NCI-H226 (cell line): Measurements from ENCODE around the gene ADCY7.

ENCODE experiments used
- DNase-seq: peaks from one replicate; pipeline ENCODE4 v3.0.0-alpha.2; 2015

ADCY7 gene

DNA sequence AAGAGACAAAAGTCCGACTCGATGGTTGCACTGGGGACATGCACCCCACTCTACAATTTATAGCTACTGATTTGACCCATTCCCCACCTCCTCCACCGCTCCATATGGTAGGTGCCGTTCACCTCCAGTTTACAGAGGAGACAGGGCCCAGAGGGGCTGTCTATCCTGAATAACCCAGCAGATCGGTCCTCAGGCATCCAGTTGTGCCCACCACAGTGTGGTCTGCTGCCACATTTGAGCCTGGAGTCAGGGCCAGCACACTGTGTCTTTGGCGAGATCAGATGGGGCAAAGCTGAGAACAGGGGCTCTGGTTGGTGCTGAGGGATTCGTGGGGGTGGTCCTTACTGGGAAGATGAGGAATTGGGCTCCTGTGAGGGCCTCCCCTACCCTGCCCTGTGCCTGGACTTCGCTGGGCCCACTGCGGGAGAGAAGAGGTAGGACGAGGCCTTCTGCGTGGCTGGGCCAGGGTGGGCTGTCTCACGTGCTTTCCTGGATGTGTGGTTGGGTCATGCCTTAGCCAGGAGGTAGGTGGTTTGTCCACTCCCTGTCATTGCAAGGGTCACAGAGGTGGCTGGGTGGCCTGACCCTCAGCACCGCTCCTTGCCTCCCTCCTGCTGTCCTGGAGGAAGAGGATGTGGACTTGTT, 2.8 kb downstream of the ADCY7 start:
- no peak for DNase-seq

DNA sequence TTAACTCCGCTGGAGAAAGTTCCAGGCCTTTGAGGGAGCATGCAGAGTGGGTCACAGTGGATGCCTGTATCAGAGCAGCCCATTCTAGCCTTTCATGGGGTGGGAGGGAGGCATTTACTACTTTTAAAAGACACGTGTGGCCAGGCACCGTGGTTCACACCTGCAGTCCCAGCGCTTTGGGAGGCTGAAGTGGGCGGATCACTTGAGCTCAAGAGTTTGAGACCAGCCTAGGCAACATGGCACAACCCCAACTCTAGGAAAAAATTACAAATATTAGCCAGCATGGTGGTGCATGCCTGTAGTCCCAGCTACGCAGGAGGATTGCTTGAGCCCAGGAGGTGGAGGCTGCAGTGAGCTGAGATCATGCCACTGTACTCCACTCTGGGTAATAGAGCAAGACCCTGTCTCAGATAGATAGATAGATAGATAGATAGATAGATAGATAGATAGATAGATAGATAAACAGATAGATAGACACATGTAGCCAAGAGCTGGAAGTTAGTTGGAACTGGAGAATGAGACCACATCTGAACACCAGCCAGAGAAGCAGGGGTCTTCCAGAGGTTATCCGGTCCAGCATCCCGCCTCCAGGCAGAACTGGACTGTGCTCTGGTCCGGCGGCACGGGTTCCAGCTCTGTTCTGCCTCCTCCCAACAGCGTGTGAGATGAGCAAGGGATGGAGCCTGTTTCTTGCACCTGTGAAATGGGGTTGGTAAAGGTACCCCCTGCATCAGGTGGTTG, 3.6 kb downstream of the ADCY7 start:
- DNase-seq: no peak

DNA sequence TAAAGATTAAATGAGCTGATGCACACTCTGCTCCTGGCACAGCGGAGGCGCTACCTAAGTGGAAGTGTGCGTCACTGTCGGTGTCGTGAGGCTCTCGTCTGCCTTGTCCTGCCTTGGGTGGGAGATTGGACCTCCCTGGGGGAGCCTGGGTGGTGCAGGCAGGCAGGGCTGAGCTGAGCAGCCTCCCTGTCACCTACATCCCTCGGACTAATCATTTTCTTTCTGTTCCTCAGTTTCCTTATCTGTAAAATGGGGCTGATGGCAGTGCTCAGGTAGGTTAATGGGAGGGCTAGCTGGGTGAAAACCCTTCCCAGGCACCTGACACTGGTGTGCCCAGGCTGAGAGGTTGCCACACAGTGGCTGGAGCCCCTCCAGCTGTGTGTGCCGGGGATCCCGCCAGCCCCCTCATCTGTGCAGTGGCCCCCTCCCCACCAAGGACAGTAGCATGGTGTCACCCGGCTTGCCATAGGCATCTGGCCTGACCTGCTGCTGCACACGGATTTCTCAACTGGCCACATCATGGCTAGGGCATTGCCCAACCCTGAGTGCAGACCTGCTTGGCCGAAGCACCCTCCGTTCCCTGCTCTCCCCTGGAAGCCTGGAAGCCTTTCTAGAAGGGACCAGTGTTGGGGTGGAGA, 4.3 kb downstream of the ADCY7 start:
- no peak for DNase-seq

DNA sequence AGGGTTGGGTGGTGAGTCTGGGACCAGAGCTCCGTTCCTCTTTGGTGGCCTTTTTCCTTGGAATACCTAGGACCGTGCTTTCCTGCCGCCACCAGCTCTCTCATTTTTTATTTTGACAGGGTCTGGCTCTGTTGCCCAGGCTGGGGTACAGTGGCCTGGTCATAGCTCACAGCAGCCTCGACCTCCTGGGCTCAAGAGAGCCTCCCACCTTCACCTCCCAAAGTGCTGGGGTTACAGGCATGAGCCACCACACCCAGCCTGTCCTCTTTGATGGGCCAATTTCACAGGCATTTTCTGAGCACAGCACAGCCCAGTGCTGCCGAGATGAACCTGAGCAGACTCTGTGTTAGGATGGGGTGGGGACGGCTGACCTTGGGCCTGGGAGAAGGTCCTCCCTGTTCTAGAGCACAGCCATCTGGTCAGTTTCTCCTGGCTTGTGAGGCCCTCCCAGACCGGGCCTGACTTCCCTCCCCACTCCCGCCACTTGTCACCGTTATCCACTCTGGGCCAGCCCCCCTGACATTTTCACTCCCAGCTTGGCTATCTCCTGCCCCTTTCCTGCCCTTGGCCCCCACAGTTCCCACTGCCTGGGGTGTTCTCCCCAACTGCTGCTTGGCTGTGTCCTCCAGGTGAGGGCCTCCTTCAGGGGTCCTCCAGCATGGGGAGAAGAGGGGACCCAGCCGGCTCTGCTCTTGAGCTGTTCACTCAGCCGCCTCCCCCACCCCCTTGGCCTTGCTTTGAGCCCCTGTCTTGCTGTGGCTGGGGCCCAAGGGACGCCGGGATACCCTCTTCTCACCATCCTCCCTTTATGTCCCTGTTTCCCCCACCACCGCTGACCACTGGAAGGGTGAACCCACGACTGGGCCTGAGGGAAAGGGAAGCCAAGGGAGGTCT, 5.0 kb downstream of the ADCY7 start:
- DNase-seq: no peak

DNA sequence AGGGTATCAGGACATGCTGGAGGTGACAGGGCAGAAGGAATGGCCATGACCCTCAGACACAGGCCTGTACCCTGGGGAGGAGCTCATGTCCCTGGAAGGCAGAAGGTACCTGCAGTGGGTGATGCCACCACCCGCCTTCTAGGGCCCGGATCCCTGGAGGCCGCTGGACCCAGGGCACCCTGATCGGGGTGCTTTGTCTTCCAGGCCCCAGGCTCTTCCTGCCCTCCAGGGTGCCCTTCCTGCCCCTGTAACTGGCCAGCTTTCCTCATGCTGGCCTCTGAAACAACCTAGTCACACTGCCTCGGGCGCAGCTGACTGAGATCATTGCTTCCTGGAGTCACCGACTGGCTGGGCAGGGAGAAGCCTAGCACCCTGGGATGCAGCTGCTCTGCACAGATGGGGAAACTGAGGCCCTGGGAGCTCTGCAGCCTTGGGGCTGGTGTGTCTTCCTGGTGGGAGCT, 5.8 kb downstream of the ADCY7 start:
- DNase-seq: no peak

DNA sequence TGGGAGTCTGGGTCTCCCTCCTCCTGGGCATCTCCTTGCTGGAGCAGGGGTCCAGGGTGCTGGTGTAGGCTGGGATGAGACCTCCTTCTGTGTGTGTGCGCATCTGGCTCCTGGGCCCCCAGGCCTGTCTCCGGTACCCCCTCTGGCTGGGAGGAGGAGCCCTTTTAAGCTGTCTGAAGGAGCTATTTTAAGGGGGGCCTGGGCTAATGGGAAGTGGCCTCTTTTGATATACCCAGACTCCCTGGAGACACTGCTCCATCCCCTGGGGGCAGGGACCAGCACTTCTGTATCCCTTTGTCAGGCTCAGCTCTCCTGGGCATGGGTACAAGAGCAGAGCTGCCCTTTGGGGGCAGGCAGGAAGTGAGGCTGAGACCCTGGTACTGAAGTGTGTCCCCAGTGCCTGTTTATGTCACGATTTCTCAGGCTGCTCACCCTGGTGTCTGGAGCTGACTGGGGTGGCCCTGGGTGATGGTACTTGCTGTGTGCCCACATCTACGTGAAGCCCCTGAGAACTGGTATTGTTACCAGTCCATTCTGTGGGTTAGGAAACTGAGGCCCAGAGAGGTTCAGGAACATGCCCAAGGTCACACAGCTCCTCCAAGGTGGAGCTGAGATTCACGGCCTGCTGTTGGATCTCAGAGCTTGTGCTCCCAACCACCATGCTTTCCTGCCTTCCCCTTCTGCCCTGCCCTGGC, 6.5 kb downstream of the ADCY7 start:
- no peak for DNase-seq

DNA sequence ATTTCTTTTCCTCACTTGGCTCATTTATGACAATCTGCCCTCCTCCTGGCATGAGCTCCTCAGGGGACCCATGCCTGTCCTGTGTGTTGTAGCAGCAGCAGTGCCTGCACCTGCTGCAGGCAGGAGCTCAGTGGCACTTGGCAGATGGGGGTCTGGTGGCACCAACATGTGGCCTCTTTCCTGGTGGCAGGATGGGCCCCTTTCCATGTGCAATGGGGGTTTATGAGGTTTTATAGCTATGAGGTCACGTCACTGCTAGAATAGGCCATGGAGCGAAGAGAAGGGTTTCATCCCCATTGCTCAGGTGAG, 7.0 kb downstream of the ADCY7 start:
- no peak for DNase-seq

DNA sequence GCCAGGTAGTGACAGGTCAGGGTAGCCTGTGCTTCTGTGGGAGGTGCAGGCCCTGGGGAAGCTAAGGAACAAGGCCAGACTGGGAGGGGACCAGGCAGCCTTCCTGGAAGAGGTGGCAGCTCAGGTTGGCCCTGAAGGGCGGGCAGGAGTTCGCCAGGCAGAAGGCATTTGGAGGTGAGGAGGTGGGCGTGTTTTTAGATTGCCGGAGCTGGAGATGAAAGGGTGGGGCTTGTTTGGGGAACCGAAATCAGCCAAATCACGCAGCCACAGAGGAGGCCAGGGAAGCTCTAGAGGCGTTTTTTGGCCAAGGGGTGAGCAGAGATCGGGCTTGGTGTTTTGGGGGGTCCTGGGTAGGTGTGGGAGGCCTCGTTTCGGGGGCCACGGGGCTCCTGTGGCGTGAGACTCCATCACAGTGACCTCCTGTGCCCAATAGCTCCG, 7.6 kb downstream of the ADCY7 start:
- no peak for DNase-seq

DNA sequence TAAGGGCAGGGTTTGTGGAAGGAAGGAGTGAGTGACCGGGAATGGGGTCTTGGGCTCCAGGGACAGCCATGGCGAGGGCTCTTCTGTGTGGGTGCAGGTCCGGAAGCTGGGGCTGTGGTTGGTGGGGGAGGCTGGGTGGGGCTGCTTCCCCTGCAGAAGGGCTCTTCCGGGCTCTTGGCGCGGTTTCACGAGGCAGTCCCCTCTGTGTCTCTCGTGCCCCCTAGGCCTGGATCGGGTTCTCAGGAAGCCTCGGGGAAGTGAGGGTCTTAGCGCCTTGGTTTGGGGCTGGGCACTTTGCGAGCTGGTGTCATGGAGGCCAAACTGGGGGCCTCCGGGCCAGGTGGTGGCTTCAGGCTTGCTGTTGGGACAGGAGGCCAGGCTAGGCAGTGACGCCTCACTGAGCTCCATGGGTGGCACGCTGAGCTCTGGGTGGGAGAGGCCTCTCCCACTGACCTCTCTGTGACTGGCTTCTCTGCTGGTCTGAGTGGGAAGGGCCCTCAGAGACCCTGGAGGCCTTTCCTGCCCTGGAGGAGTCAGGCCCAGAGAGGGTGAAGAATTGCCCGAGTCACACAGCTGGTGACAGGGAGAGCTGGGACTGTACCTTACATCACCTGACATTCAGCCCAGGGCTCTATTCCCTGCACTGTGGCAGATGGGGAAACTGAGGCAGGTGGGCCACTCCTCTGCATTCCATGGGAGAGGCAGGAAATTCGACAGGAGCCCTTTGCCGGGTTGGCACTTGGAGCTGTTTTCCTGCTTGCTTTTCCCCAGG, 8.2 kb downstream of the ADCY7 start:
- no peak for DNase-seq

DNA sequence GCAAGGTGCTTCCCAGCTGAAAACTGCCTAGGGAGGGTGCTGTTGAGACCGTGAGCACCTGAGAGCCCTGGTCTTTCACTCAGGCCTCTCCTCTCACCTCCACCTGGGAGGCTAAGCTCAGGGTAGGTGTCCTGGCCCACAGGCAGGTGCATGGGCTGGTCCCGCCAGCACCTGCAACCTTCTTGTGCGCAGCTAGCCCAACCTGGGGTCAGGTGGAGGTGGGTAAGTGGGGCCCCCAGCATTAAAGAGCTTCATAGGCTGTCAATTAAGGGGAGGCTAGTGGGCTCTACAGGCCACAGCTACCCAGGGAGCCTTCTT, 8.7 kb downstream of the ADCY7 start:
- DNase-seq: no peak

DNA sequence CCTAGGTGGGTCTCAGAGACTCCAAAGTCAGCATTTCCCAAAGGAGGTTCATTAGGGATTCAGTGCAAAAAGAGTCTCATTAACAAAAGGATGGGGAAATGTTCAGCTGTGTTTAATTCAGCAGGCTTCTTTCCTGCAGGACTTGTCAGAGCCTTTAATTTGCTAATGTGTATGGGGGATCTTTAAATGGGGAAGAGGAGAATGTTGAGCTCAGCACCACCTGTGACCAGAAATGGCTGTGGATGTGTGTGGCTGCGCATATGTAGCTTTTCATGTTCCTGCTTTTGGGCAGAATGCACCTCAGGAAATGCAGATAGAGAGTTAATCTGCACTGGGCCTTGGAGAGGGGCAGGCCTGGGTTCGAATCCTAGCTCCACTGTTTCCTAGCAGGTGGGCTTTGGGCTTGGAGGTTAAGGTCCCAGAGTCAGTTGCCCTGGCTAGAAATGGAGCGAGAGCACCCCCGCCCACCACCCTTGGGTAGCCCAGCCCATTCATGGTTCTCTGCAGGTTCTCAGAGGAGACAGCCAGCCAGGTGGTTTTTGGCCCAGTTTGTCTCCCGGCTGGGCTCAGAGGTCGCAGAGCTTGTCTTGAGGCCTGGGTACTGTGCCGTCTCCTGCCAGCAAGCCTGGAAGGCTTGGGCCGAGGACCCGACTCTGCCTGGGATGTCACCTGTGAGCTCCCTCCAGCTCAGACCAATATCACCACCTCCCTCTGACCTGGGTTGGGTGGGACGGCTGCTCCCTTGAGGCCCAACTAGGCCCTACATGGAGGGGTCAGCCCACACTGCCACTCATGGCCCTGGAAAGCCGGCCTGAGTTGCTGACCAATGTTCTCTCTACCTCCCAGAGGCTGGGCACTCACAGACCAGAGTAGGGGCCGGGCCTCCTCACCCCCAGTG, 9.3 kb downstream of the ADCY7 start:
- no peak for DNase-seq

DNA sequence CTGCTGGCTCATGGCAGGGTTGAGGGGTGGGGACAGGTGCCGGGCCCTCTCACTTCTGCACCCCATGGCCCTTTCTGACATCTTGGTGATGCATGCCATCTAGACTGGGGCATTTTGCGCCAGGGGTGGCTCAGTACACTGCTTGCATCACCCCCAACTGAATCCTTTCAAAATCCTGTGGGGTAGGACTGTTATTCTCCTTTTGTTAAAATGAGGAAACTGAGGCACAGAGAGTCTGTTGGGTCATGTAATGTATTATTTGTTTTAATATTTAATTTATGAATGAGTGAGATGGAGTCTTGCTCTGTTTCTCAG, 9.9 kb downstream of the ADCY7 start:
- DNase-seq: no peak

DNA sequence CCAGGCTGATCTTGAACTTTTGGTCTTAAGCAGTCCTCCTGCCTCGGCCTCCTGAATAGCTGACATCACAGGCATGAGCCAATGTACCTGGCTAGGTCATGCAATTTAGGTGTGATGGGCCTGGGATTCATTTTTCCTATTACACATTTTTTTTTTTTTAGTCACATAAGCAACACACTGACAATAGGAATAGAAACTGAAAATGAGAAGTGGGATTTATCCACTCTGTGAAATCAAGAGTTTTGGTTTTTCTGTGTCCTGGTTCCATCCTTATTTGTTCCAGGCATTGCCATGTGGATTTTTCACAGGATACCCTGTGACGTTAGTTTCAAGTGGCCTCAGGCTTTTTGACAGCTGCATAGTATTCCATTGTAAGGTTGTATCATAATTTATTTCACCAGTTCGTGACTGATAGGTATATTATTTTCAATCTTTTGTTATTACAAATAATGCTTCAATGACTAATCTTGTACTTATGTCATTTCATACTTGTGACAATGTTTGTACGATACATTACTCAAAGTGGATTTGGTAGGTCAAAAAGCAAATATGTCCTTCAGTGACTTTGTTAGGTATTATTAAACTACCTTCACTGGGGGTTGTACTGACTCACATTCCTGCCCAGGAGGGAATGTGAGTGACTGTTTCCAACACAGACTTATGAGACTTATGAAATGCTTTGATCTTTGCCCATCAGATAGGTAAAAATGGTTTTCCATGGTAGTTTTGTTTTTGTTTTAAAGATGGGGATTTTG, 10.6 kb downstream of the ADCY7 start:
- no peak for DNase-seq

DNA sequence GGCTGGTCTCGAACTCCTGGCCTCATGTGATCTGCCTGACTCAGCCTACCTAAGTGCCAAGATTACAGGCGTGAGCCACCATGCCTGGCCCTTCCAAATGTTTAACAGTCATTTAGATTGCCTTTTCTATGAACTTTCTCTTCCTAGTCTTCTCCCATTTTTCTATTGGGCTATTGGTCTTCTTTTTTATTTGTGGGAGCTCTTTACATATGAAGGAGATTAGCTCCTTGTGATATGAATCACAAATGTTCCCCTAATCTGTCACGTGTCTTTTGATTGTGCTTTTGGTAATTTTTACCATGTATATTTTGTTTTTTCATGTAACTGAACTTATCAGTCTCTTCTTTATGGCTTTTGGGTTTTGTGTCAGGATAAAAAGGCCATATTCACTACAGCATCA, 11.9 kb downstream of the ADCY7 start:
- DNase-seq: no peak

DNA sequence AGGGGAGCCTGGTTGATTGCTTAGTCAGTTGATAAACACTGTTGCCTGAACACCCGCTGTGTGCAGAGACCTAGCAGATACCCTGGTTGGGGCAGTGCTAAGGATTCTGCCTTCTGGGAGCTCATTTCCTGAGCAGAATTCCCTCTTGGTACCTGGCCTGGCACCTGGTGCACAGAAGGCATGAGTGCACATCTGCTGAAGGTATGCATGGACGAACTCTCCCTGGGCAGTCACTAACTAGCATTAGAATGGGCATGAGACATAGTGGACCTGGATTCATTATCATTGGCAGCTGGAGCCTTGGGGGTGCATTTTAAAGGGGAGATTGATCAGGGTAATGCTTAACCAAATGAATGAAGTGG, 13.1 kb downstream of the ADCY7 start:
- no peak for DNase-seq

DNA sequence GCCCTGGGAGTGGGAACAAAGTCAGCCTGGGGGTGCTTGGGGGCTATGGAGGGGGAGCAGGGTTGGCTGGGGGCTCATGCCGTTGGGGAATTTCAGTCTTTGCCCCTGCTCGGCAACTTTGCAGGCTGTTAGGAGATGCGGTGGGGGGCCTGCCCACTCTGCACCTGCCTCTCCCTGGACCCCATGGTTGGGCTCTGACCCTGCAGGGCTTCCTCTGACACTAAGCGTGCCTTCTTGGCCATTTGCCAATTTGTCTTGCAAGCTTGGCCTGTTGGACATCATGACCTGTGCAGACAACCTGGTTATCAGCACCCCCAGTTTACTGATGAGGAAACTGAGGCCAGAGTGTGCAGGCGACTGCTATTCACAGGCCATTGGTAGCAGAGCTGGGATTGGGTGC, 14.6 kb downstream of the ADCY7 start:
- DNase-seq: no peak

DNA sequence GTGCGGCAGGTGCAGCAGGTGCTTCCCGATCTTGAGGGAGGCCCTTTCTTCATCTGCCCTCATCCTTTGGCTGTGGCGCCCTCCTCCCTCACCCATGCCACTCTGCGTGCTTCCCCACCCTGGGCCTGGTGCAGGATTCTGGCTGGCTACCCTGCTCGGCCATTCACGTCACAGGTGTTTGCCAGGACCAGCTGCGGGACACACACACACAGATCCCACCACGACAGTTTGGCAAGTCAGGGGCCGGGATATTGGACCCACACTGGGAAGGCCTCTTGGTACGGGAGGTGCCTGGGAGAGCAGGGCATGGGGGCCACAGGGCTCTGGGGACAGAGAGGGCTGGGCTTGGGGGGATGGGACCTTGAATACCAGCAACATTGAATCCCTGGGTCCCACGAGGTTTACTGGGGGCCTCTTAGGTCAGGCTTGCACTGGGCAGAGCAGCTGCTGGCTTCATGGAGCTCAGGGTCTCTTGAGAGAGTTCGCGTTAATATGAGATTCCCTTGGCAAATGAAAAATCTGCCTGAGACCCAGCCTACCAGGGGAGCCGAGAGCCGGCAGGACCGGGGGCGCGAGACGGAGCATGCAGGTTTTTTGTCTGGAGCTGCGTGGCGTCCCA, 15.1 kb downstream of the ADCY7 start:
- no peak for DNase-seq

DNA sequence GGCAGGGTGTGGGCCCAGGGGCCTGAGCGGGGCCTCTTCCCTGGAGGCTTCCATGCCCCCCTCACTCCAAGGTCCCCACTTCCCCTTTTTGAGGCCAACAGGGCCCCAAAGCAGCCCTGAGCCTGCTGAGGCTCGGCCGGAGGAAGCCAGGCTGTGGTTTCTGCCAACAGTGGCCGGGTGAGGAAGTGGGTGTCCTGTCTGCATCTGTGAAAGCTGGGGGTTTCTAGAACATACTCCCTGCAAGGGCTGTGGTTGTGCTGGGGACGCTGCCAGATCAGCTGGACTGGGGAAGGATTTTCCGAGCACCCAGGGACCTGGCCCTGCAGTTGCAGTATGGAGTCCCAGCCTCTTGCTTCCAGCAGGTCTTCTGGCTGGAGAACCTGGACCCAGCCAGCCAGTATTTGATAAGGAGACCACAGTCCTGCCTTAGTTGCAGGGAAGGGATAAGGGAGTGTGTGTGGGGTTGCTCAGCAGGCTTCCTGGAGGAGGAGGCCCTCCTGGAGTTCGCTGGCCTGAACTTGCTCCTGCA, 15.7 kb downstream of the ADCY7 start:
- DNase-seq: no peak

DNA sequence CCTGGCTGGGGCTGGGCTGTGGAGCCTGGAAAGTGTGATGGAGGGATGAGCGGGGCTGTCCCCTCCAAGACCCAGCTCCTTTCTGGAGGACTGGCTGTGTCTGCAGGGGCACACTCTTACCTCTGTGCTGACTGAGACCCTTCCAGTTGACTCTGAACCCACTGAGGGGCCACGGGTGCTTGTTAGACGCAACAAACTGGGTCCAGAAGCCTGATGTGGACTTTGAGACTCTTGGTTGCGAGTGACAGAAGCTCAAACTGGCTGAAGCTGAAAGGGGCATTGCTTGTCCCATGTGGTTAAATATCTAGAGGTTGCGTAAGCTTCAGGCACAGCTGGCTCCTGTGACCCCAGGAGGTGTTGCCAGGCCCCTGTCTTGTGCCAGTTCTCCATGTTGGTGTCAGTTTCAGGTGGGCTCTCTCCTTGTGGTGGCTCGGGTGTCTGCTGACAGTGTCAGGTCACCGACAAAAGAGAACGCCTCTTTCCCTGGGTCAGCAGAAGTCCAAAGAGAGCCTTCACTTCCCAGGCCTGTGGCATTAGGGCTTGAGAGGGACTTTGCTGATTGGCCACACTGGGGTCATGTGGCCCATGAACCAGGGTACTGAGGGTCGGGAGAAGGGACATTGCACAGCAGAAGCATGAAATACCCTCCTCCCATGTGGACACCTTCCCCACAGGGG, 16.7 kb downstream of the ADCY7 start:
- DNase-seq: no peak
